ENCODE measurements around the gene ZNF559.
A peak's percentile ranks its signal among the peaks of the same experiment; 100 is the strongest.
"Not testable (repeated sequence)": the region's sequence is repeated elsewhere in the genome, so short reads cannot be mapped to it uniquely, and the experiment has no call there.

Gene ZNF559

DNA sequence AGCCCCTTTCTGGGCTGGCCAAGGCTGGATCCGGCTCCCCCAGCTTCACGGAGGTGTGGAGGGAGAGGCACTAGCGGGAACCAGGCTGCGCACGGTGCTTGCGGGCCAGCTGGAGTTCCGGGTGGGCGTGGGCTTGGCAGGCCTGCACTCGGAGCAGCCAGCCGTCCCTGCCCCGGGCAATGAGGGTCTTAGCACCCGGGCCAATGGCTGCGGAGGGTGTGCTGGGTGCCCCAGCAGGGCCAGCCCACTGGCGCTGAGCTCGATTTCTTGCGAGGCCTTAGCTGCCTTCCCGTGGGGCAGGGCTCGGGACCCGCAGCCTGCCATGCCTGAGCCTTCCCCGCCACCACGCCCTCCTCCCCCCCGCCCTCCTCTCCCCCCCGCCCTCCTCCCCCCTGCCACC is 2.6 kb upstream of the ZNF559 start:
- H3K4me2 ChIP-seq (ENCODE audit: low read depth, low read length, poor library complexity, severe bottlenecking) = no peak overlapping the region
- H3K79me2 ChIP-seq (ENCODE audit: insufficient read depth, low read length) = peaks cover 11% of the 10 kb centered on the region
- no peaks in the 10 kb centered on the region for H3K9me2 ChIP-seq (replicated peaks; ENCODE audit: insufficient read depth, low read length)
- no peaks in the 10 kb centered on the region for H4K20me1 ChIP-seq (ENCODE audit: low read depth, low read length)
- no peak overlapping the region for H3K9ac ChIP-seq (ENCODE audit: low read length)
- H3F3A ChIP-seq (ENCODE audit: insufficient read depth) = no peaks in the 10 kb centered on the region
- no peak overlapping the region for H3K4me3 ChIP-seq (ENCODE audit: insufficient read depth, low read length, poor library complexity, severe bottlenecking)
- H2AFZ ChIP-seq (ENCODE audit: low read depth, low read length, severe bottlenecking) = no peak overlapping the region
- no peak overlapping the region for H3K27ac ChIP-seq (ENCODE audit: low read depth, low read length)
- no peaks in the 10 kb centered on the region for H3K36me3 ChIP-seq (ENCODE audit: low read length)
- H3K9me3 ChIP-seq (ENCODE audit: insufficient read depth, low read length) = no peaks in the 10 kb centered on the region
- TF ChIP-seq, protein P1, sequence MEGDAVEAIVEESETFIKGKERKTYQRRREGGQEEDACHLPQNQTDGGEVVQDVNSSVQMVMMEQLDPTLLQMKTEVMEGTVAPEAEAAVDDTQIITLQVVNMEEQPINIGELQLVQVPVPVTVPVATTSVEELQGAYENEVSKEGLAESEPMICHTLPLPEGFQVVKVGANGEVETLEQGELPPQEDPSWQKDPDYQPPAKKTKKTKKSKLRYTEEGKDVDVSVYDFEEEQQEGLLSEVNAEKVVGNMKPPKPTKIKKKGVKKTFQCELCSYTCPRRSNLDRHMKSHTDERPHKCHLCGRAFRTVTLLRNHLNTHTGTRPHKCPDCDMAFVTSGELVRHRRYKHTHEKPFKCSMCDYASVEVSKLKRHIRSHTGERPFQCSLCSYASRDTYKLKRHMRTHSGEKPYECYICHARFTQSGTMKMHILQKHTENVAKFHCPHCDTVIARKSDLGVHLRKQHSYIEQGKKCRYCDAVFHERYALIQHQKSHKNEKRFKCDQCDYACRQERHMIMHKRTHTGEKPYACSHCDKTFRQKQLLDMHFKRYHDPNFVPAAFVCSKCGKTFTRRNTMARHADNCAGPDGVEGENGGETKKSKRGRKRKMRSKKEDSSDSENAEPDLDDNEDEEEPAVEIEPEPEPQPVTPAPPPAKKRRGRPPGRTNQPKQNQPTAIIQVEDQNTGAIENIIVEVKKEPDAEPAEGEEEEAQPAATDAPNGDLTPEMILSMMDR (IDR thresholded peaks at IDR 0.05; ENCODE audit: insufficient read depth, low read length, poor library complexity, severe bottlenecking) = no peak
- no peak for TF ChIP-seq EZH2phosphoT487 (conservative IDR thresholded peaks at IDR 0.05; ENCODE audit: low read length)
- H3K27me3 ChIP-seq (ENCODE audit: low read length) = no peaks in the 10 kb centered on the region

GRCh38 chr19:9321756-9322155 is 2.2 kb upstream of the ZNF559 start:
- not testable (repeated sequence) for H2AFZ ChIP-seq (ENCODE audit: low read depth, low read length, severe bottlenecking); H3K4me2 ChIP-seq (ENCODE audit: low read depth, low read length, poor library complexity, severe bottlenecking); H3K4me3 ChIP-seq (ENCODE audit: insufficient read depth, low read length, poor library complexity, severe bottlenecking); H3K27me3 ChIP-seq (ENCODE audit: low read length); H3K27ac ChIP-seq (ENCODE audit: low read depth, low read length); H3K36me3 ChIP-seq (ENCODE audit: low read length); H3K9me3 ChIP-seq (ENCODE audit: insufficient read depth, low read length); H4K20me1 ChIP-seq (ENCODE audit: low read depth, low read length); H3K9me2 ChIP-seq (replicated peaks; ENCODE audit: insufficient read depth, low read length); H3F3A ChIP-seq (ENCODE audit: insufficient read depth); H3K9ac ChIP-seq (ENCODE audit: low read length)
- H3K79me2 ChIP-seq (ENCODE audit: insufficient read depth, low read length) = peaks cover 15% of the 10 kb centered on the region

DNA sequence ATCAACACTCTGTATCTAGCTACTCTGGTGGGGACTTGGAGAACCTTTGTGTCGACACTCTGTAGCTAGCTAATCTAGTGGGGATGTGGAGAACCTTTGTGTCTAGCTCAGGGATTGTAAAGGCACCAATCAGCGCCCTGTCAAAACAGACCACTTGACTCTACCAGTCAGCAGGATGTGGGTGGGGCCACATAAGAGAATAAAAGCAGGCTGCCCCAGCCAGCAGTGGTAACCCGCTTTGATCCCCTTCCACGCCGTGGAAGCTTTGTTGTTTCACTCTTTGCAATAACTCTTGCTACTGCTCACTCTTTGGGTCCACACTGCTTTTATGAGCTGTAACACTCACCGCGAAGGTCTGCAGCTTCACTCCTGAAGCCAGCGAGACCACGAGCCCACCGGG is 1.8 kb upstream of the ZNF559 start:
- H4K20me1 ChIP-seq (ENCODE audit: low read depth, low read length); H3K27me3 ChIP-seq (ENCODE audit: low read length); H3F3A ChIP-seq (ENCODE audit: insufficient read depth); H3K4me3 ChIP-seq (ENCODE audit: insufficient read depth, low read length, poor library complexity, severe bottlenecking); H3K9me2 ChIP-seq (replicated peaks; ENCODE audit: insufficient read depth, low read length); H3K27ac ChIP-seq (ENCODE audit: low read depth, low read length); H2AFZ ChIP-seq (ENCODE audit: low read depth, low read length, severe bottlenecking); H3K9ac ChIP-seq (ENCODE audit: low read length); H3K4me2 ChIP-seq (ENCODE audit: low read depth, low read length, poor library complexity, severe bottlenecking); H3K9me3 ChIP-seq (ENCODE audit: insufficient read depth, low read length); H3K36me3 ChIP-seq (ENCODE audit: low read length): not testable (repeated sequence)
- peaks cover 15% of the 10 kb centered on the region for H3K79me2 ChIP-seq (ENCODE audit: insufficient read depth, low read length)

- Histone ChIP-seq H3K27ac (ENCODE audit: low read depth, low read length) (peak overlapping the region; percentile 48), H3K4me3 (ENCODE audit: insufficient read depth, low read length, poor library complexity, severe bottlenecking) (peak overlapping the region; percentile 67), H3K36me3 (ENCODE audit: low read length) (peaks cover 1% of the 10 kb centered on the region), H3K27me3 (ENCODE audit: low read length) (no peaks in the 10 kb centered on the region), H3K9me3 (ENCODE audit: insufficient read depth, low read length) (peaks cover 2% of the 10 kb centered on the region; the same call in 1 of the 2 replicates), H3K79me2 (ENCODE audit: insufficient read depth, low read length) (peaks cover 15% of the 10 kb centered on the region), H4K20me1 (ENCODE audit: low read depth, low read length) (no peaks in the 10 kb centered on the region), H3K9ac (ENCODE audit: low read length) (peak overlapping the region; percentile 71), H3F3A (ENCODE audit: insufficient read depth) (no peaks in the 10 kb centered on the region), H3K4me2 (ENCODE audit: low read depth, low read length, poor library complexity, severe bottlenecking) (peak overlapping the region; percentile 65), H2AFZ (ENCODE audit: low read depth, low read length, severe bottlenecking) (peak overlapping the region; percentile 87), H3K9me2 (replicated peaks; ENCODE audit: insufficient read depth, low read length) (no peaks in the 10 kb centered on the region)
- TF ChIP-seq EZH2phosphoT487 (conservative IDR thresholded peaks at IDR 0.05; ENCODE audit: low read length) = no peak
- TF ChIP-seq, protein P1 (IDR thresholded peaks at IDR 0.05; ENCODE audit: insufficient read depth, low read length, poor library complexity, severe bottlenecking) = no peak
Measured at GRCh38 chr19:9323557-9323918, 441 bp upstream of the ZNF559 start.
